ENCODE results near the gene HOXD13.
A peak's percentile ranks its signal among the peaks of the same experiment; 100 is the strongest.

HOXD13 gene

DNA sequence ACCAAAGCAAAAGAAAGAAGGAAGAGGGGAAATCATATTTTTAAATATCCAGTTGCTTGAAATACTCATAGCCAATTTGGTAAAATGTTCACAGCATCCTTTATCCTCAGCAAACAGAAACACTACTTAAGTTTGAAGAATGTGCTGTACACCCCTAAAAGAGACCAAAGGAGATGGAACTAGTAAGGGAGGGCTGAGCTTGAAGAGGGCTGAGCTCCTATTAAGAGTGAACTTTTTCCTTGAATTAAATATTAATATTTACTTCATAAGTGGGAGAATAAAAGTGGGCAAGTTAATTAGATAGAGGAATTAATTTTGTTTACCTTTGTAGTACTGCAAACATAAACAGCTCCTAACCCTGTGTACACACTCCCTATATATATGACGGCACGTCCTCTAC is 15.7 kb upstream of the HOXD13 start:
- TF ChIP-seq, protein P1, sequence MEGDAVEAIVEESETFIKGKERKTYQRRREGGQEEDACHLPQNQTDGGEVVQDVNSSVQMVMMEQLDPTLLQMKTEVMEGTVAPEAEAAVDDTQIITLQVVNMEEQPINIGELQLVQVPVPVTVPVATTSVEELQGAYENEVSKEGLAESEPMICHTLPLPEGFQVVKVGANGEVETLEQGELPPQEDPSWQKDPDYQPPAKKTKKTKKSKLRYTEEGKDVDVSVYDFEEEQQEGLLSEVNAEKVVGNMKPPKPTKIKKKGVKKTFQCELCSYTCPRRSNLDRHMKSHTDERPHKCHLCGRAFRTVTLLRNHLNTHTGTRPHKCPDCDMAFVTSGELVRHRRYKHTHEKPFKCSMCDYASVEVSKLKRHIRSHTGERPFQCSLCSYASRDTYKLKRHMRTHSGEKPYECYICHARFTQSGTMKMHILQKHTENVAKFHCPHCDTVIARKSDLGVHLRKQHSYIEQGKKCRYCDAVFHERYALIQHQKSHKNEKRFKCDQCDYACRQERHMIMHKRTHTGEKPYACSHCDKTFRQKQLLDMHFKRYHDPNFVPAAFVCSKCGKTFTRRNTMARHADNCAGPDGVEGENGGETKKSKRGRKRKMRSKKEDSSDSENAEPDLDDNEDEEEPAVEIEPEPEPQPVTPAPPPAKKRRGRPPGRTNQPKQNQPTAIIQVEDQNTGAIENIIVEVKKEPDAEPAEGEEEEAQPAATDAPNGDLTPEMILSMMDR (IDR thresholded peaks at IDR 0.05; ENCODE audit: control insufficient read depth, insufficient read depth, low read depth, low read length, missing control alignments): no peak
- no peak for DNase-seq (ENCODE audit: low read depth)
- no peak overlapping the region for H3K4me3 ChIP-seq (ENCODE audit: control insufficient read depth, low read depth, low read length)

DNA sequence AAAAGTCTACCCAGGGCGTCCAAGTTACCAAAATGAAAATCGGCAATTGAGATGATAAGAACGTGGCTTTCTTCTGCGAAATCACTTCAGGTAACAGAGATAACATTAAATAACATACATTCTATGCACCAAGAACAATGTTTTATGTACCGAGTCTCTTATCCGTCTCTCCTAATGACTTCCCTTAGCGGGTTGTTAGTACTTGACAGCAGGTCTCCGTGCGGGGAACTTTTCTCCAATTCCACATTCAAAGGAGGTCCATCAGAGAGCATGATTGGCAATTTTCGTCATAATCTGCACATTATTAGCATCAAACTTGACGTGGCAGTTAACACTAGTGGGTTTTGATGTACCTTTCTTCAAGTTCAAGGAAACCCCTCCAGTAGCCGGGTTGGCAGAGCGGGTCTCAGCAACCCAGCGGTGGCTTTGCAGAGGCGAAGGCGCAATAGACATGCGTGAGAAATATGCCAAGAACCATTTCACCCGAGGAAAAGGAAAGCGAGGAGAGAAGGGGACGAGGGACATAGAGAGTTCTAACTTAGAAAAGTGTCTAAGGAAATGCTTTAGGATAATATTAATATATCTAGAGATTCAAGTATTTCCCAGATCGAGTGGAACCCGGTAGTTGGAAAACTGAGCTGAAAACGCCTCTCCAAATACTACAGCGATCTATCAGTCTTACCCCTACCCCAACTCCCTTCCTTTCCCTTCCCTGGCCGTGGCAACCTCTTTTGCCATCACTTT is 13.8 kb upstream of the HOXD13 start:
- peak overlapping the region; percentile 31 for H3K4me3 ChIP-seq (ENCODE audit: control insufficient read depth, low read depth, low read length)
- TF ChIP-seq, protein P1 (IDR thresholded peaks at IDR 0.05; ENCODE audit: control insufficient read depth, insufficient read depth, low read depth, low read length, missing control alignments): no peak
- no peak for DNase-seq (ENCODE audit: low read depth)

DNA sequence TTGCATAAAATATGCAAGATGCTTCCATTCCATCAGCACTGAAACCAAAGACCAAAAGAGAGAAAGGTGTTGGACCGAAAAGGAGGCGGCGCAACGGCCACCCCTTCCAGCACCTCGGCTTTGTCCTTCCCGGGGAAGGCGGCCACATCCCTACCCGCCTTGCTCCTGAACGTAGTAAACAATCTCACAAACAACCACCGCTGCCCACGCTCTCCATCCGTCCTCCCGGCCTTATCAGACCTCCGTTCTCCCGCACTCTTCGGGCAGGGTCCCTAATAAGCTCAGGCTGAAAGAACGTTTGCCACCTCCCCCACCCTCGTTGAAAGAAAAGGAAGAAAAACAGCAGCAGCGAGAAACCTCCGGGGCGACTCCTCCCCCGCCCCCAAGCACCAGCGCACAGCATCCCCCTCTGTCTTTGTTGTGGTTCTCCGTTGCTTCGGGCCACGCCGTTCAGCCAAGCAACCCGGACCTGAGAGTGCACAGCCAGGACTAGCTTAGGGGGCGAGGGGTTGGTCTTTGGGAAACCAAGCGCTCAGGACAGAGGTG is 13.2 kb upstream of the HOXD13 start:
- TF ChIP-seq, protein P1 (IDR thresholded peaks at IDR 0.05; ENCODE audit: control insufficient read depth, insufficient read depth, low read depth, low read length, missing control alignments): no peak
- H3K4me3 ChIP-seq (ENCODE audit: control insufficient read depth, low read depth, low read length): peak overlapping the region; percentile 31
- no peak for DNase-seq (ENCODE audit: low read depth)

DNA sequence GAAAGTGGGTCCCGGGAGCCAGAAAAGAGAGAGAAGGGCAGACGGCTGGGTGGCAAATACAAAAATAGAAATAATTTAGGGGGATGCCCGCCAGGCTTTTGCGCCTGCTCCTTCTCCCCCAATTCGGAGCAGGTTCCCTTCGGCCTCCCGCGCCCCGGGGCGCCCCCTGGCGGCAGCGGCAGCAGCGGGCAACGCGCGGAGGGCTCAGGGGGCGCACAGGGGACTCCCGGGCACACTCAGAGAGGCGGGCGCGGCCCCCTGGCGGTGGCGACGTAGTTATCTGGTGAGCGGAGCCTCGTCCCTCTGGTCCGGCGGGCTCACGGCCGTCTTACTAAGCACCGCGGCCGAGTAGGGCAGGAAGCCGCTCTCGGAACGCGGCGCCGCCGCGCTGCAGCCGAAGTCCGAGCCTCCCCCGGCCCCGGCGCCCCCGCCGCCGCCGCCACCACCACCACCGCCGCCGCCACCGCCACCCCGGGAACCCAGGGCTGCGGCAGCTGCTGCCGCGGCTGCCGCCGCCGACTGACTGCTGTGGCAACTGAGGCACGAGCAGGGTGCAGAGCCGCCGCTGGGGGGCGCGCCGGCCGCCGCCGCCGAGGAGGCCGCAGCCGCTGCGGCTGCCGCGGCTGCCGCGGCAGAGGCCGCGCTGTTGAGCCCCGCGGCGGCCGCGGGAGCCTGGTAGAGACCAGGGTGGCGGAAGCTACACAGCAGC is 12.5 kb upstream of the HOXD13 start:
- TF ChIP-seq, protein P1 (IDR thresholded peaks at IDR 0.05; ENCODE audit: control insufficient read depth, insufficient read depth, low read depth, low read length, missing control alignments): peak; percentile 66
- H3K4me3 ChIP-seq (ENCODE audit: control insufficient read depth, low read depth, low read length): peak overlapping the region; percentile 31
- no peak for DNase-seq (ENCODE audit: low read depth)

DNA sequence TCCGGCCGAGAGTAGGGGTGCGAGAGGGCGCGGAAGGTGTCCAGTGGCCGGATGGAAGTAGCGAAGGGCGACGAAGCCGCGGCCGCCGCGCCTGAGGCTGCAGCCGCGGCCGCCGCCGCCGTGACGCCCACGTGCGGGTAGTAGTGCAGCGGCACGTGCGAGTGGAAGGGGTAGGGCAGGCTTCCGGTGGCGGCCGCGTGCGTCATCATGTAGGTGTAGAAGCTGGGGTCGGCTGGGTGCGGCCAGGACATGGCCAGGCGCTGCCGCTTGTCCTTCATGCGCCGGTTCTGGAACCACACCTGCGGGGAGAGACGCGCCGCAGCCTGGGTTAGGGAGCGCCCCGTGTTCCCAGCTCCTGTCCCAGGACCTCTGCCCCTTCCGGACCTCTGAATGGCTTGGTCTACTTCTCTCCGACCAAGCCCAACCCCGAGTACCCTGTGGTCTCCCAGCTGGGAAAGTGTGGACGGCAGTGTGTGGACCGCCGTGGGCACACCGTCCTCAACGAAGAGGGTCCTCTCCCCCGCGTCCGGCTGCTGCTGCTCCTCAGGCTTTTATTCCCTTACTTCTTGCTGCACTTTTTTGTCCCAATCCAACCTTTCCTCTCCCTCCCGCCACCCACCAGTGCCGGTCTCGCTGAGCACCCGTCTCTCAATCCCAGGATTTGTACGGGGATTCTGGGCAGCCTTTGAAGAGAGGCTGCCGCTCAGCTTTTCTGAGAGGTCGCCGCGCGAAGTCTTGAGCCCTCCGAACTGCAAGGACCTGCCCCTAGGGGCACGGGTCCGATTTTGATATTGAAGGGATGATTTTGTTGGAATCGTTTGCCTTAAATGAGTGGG is 11.8 kb upstream of the HOXD13 start:
- peak overlapping the region; percentile 23 for H3K4me3 ChIP-seq (ENCODE audit: control insufficient read depth, low read depth, low read length)
- TF ChIP-seq, protein P1 (IDR thresholded peaks at IDR 0.05; ENCODE audit: control insufficient read depth, insufficient read depth, low read depth, low read length, missing control alignments): no peak
- no peak for DNase-seq (ENCODE audit: low read depth)

DNA sequence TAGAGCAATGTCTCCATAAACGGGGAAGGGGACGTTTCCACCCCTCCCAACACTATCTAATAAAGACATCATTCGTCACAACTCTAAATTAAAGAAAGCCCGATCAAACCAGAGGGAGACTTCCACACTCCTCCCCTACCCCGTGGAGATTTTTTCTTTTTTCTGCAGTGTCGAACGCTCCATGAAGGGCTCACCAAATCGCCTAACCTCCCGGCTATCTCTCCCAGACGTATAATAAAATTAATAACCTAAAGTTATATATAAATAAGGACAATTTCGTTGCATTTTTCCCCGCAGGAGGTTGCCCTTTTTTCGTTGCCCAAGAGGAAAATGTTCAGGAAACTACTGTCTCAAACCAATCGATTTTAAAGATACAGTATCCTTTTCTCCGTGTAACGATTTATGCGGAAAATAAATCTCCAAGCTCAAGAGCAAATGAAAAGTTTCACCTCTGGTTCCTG is 11.1 kb upstream of the HOXD13 start:
- DNase-seq (ENCODE audit: low read depth): no peak
- no peak overlapping the region for H3K4me3 ChIP-seq (ENCODE audit: control insufficient read depth, low read depth, low read length)
- TF ChIP-seq, protein P1 (IDR thresholded peaks at IDR 0.05; ENCODE audit: control insufficient read depth, insufficient read depth, low read depth, low read length, missing control alignments): no peak

Data from AG09309 (cell line).